Subcutaneous adipose tissue (tissue), 4 donors: ENCODE measurements around the gene OR2L5. TPM values are rescaled to one million over a fixed set of nuclear protein-coding genes. Genes with fewer than 3 reads are reported as not detected.

ENCODE experiments used
- CTCF ChIP-seq: fragments of 450-650 bp; IDR thresholded peaks from one replicate; pipeline ENCODE4 v1.5.1; 2016; ENCODE audit warnings: low read depth, mild to moderate bottlenecking, control low read depth, antibody characterized with exemption, moderate library complexity
- total RNA-seq, 4 donors: library from RNA; depleted of rRNA; stranded (reverse); fragments of >200 nt; gene quantifications; one replicate each; pipeline ENCODE4 v1.1.0, GENCODE V29; 2016

Gene OR2L5
- total RNA-seq, 4 donors from 2014 or later, result 0.22 to 0.65 (median 0.38) TPM; not detected in 1

- no peak for TF ChIP-seq CTCF
Observed at GRCh38 chr1:248009681-248010080, 3.8 kb upstream of the OR2L5 start.

GRCh38 chr1:248015803-248016202, 2.3 kb downstream of the OR2L5 start:
- no peak for TF ChIP-seq CTCF

- TF ChIP-seq CTCF, result no peak
Observed at GRCh38 chr1:248029770-248030169, 16.3 kb downstream of the OR2L5 start, which contains the start of gene OR2L2. Gene OR2L2 (plus strand): TSS chr1:248030070. CDS start chr1:248038268, 8,198 bp downstream.

- no peak for TF ChIP-seq CTCF
Observed at GRCh38 chr1:248045209-248045608, 31.7 kb downstream of the OR2L5 start.

- no peak for TF ChIP-seq CTCF
Observed at GRCh38 chr1:248046536-248046935, 33.1 kb downstream of the OR2L5 start, which contains the start of gene OR2L3. Gene OR2L3 (plus strand): TSS chr1:248046836. CDS start chr1:248060682, 13,846 bp downstream.

- no peak for TF ChIP-seq CTCF
Observed at GRCh38 chr1:248047008-248047407, 33.5 kb downstream of the OR2L5 start.

- no peak for TF ChIP-seq CTCF
Observed at GRCh38 chr1:248054671-248055070, 41.2 kb downstream of the OR2L5 start.
